Astrocyte (in vitro differentiated cells and primary cell): ENCODE data around the gene TBL1XR1. TPM values are rescaled to one million over a fixed set of nuclear protein-coding genes. Genes with fewer than 3 reads are reported as not detected.
A peak's percentile ranks its signal among the peaks of the same experiment; 100 is the strongest.

ENCODE experiments used
- DNase-seq: peaks from one replicate; pipeline ENCODE4 v3.0.0-alpha.2; 2010; ENCODE audit warnings: low read depth
- FAIRE-seq: peaks from 2 replicates; lab custom pipeline; 2011; peaks lifted over from hg19 to GRCh38; lab: Jason Lieb, UNC
- H2AFZ ChIP-seq: 2 replicates; pipeline ENCODE4 v1.6.0; 2012; ENCODE audit warnings: low read depth, low read length, inconsistent platforms
- H3K27ac ChIP-seq: 2 replicates; pipeline ENCODE4 v1.5.1; 2011; ENCODE audit warnings: low read depth, low read length, inconsistent platforms
- H3K27me3 ChIP-seq: 2 replicates; pipeline ENCODE4 v1.6.0; 2011; ENCODE audit warnings: low read length, inconsistent platforms; ENCODE audit not compliant: insufficient read depth
- H3K36me3 ChIP-seq: 2 replicates; pipeline ENCODE4 v1.5.1; 2011; ENCODE audit warnings: low read length, inconsistent platforms; ENCODE audit not compliant: insufficient read depth
- H3K4me1 ChIP-seq: 2 replicates; pipeline ENCODE4 v1.5.1; 2011; ENCODE audit warnings: low read length, inconsistent platforms; ENCODE audit not compliant: insufficient read depth
- H3K4me2 ChIP-seq: 2 replicates; pipeline ENCODE4 v1.6.0; 2012; ENCODE audit warnings: low read length, inconsistent platforms
- H3K4me3 ChIP-seq: 2 replicates; pipeline ENCODE4 v1.5.1; 2011; ENCODE audit warnings: low read depth, mild to moderate bottlenecking, low read length, inconsistent platforms; ENCODE audit not compliant: insufficient read depth
- H3K79me2 ChIP-seq: 2 replicates; pipeline ENCODE4 v1.6.0; 2012; ENCODE audit warnings: mild to moderate bottlenecking, low read length, inconsistent platforms; ENCODE audit not compliant: insufficient read depth
- H3K9ac ChIP-seq: 2 replicates; pipeline ENCODE4 v1.6.0; 2012; ENCODE audit warnings: mild to moderate bottlenecking, low read length, inconsistent platforms
- H3K9me3 ChIP-seq: 2 replicates; pipeline ENCODE4 v1.5.1; 2012; ENCODE audit warnings: low read depth, mild to moderate bottlenecking, low read length, inconsistent platforms; ENCODE audit not compliant: insufficient read depth
- H4K20me1 ChIP-seq: 2 replicates; pipeline ENCODE4 v1.6.0; 2012; ENCODE audit warnings: low read length, inconsistent platforms; ENCODE audit not compliant: insufficient read depth
- H3K27ac Mint-ChIP-seq: one replicate; pipeline ENCODE4 v1.8.0; 2021; ENCODE audit warnings: mild to moderate bottlenecking, mixed read lengths; ENCODE audit not compliant: unreplicated experiment
- H3K27me3 Mint-ChIP-seq: one replicate; pipeline ENCODE4 v1.8.0; 2021; ENCODE audit warnings: low read depth, mixed read lengths; ENCODE audit not compliant: unreplicated experiment
- H3K36me3 Mint-ChIP-seq: one replicate; pipeline ENCODE4 v1.8.0; 2021; ENCODE audit warnings: low read depth, mixed read lengths; ENCODE audit not compliant: unreplicated experiment
- H3K4me1 Mint-ChIP-seq: one replicate; pipeline ENCODE4 v1.8.0; 2021; ENCODE audit warnings: low read depth, mixed read lengths; ENCODE audit not compliant: unreplicated experiment
- H3K4me3 Mint-ChIP-seq: one replicate; pipeline ENCODE4 v1.8.0; 2021; ENCODE audit warnings: mild to moderate bottlenecking, moderate library complexity, mixed read lengths; ENCODE audit not compliant: unreplicated experiment
- H3K9me3 Mint-ChIP-seq: one replicate; pipeline ENCODE4 v1.8.0; 2021; ENCODE audit warnings: mild to moderate bottlenecking, mixed read lengths; ENCODE audit not compliant: unreplicated experiment
- EZH2 ChIP-seq: IDR thresholded peaks from 2 replicates; pipeline ENCODE4 v1.6.1; 2012; ENCODE audit warnings: mild to moderate bottlenecking, low read length, inconsistent platforms; ENCODE audit not compliant: insufficient read depth
- total RNA-seq: library from RNA; stranded (reverse); gene quantifications from 2 replicates; pipeline ENCODE4 v1.2.1, GENCODE V29; 2021
- TF ChIP-seq, protein P1 (sequence below): IDR thresholded peaks from 2 replicates; pipeline ENCODE4 v1.5.1; 2011; ENCODE audit warnings: low read depth, mild to moderate bottlenecking, inconsistent platforms, low read length, moderate library complexity; ENCODE audit not compliant: insufficient read depth

Gene TBL1XR1
- total RNA-seq, 1 donor from 2014 or later = 140 TPM

DNA sequence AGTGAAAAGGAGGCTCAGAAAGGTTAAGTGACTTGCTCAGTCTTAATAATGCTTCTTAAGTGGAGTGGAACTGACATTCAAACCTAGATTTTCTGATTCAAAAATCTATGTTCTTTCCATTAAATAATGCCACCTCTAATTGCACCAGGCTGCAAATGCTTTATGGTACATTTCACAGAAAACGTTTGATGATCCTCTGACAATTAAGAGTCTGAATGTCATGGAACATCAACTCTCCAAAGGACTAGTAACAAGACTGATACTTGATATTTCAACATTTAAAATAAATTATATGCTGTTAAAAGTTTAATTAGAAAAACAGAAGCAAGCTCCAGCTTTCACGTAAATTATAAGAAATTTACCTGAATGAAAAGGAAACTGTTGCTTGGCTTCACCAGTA, 151.5 kb downstream of the TBL1XR1 start:
- no peak overlapping the region for H3K4me3 ChIP-seq
- no peaks in the 10 kb centered on the region for H3K9me3 Mint-ChIP-seq
- H3K79me2 ChIP-seq = peaks cover 12% of the 10 kb centered on the region
- H3K36me3 Mint-ChIP-seq = peaks cover 13% of the 10 kb centered on the region
- no peaks in the 10 kb centered on the region for H4K20me1 ChIP-seq
- no peak overlapping the region for H3K4me3 Mint-ChIP-seq
- H3K27me3 ChIP-seq = no peaks in the 10 kb centered on the region
- H2AFZ ChIP-seq = no peak overlapping the region
- no peak for TF ChIP-seq EZH2
- TF ChIP-seq, protein P1, sequence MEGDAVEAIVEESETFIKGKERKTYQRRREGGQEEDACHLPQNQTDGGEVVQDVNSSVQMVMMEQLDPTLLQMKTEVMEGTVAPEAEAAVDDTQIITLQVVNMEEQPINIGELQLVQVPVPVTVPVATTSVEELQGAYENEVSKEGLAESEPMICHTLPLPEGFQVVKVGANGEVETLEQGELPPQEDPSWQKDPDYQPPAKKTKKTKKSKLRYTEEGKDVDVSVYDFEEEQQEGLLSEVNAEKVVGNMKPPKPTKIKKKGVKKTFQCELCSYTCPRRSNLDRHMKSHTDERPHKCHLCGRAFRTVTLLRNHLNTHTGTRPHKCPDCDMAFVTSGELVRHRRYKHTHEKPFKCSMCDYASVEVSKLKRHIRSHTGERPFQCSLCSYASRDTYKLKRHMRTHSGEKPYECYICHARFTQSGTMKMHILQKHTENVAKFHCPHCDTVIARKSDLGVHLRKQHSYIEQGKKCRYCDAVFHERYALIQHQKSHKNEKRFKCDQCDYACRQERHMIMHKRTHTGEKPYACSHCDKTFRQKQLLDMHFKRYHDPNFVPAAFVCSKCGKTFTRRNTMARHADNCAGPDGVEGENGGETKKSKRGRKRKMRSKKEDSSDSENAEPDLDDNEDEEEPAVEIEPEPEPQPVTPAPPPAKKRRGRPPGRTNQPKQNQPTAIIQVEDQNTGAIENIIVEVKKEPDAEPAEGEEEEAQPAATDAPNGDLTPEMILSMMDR = no peak
- no peak for FAIRE-seq
- H3K27me3 Mint-ChIP-seq = no peaks in the 10 kb centered on the region
- no peaks in the 10 kb centered on the region for H3K9me3 ChIP-seq
- peaks cover 54% of the 10 kb centered on the region for H3K36me3 ChIP-seq
- H3K9ac ChIP-seq = no peak overlapping the region
- no peak overlapping the region for H3K27ac Mint-ChIP-seq
- H3K27ac ChIP-seq = no peak overlapping the region
- peaks cover 1% of the 10 kb centered on the region for H3K4me1 Mint-ChIP-seq
- no peak overlapping the region for H3K4me2 ChIP-seq
- DNase-seq = no peak
- no peaks in the 10 kb centered on the region for H3K4me1 ChIP-seq

DNA sequence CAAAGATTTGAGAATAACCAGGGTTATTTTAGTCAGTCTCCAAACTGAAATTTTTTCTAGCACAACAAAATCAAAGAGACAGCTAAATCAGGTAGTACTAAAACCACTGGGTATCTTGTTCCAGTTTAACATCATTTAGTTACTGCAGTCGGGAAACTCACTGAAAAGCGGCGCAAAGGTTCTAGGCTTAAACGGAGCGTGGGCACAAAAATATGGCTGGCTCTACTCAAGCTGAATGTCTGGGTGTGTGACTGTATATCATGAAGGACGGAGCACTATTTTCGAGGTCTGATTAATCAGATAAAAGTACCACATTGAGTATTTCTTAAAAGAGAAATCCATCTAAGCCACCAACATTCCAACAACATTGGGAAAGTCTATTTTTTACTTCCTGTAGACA, 152.1 kb downstream of the TBL1XR1 start:
- TF ChIP-seq EZH2 = no peak
- TF ChIP-seq, protein P1 = no peak
- DNase-seq = no peak
- H3K27ac Mint-ChIP-seq = no peak overlapping the region
- Histone ChIP-seq H3K9ac (no peak overlapping the region), H4K20me1 (no peaks in the 10 kb centered on the region), H3K36me3 (peaks cover 50% of the 10 kb centered on the region), H3K27me3 (no peaks in the 10 kb centered on the region), H3K9me3 (no peaks in the 10 kb centered on the region), H3K4me1 (no peaks in the 10 kb centered on the region), H3K4me3 (no peak overlapping the region), H2AFZ (no peak overlapping the region), H3K27ac (no peak overlapping the region), H3K4me2 (no peak overlapping the region), H3K79me2 (peaks cover 12% of the 10 kb centered on the region)
- peaks cover 13% of the 10 kb centered on the region for H3K36me3 Mint-ChIP-seq
- FAIRE-seq = peak; percentile 17
- peaks cover 1% of the 10 kb centered on the region for H3K4me1 Mint-ChIP-seq
- H3K27me3 Mint-ChIP-seq = no peaks in the 10 kb centered on the region
- no peak overlapping the region for H3K4me3 Mint-ChIP-seq
- no peaks in the 10 kb centered on the region for H3K9me3 Mint-ChIP-seq

DNA sequence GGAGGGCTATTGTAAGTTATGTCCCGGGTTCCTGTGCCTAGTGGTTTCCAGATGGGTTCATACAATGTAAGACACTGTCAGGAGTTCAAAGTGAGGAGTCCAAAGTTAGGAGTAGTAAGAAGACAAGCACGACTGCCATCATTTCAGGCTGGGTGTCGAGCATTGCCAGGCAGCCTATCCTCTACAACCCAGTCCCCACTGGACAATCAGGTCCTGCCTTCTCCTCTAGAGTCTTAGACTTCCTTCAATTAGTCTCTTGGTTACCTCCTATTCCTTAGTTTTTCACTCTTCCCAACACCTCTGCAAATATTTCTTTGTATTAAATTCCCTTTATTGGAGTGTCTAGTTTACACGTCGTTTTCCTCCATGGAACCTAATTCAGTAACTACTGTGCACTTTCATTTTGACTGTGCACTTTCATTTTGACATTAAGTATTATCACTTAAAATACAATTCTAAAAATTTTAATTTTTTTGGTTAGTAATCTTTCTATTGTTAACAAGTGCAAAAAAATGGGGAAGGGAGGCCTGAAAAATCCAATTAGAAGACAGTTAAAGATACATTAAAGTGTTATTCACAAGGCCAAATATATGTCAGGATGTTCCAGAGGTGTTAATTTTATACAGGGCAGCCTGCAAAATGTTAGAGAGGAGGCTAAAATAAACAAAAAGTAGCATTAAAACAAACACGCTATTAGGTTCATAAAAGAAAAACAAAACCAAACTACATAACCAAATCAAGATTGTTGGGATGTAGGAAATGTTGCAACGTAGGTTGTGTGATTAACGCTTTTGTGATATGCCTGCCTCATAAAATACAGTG, 155.3 kb downstream of the TBL1XR1 start:
- H2AFZ ChIP-seq = no peak overlapping the region
- no peak for FAIRE-seq
- no peak overlapping the region for H3K9ac ChIP-seq
- H3K9me3 ChIP-seq = no peaks in the 10 kb centered on the region
- Mint-ChIP-seq H3K4me1 (peaks cover 13% of the 10 kb centered on the region), H3K9me3 (no peaks in the 10 kb centered on the region), H3K27ac (no peak overlapping the region), H3K36me3 (peaks cover 14% of the 10 kb centered on the region), H3K27me3 (no peaks in the 10 kb centered on the region), H3K4me3 (no peak overlapping the region)
- no peak overlapping the region for H3K4me2 ChIP-seq
- no peak overlapping the region for H3K27ac ChIP-seq
- DNase-seq = no peak
- H3K27me3 ChIP-seq = no peaks in the 10 kb centered on the region
- H3K4me3 ChIP-seq = no peak overlapping the region
- H3K4me1 ChIP-seq = peaks cover 5% of the 10 kb centered on the region
- H3K79me2 ChIP-seq = peaks cover 3% of the 10 kb centered on the region
- H4K20me1 ChIP-seq = no peaks in the 10 kb centered on the region
- TF ChIP-seq EZH2 = no peak
- TF ChIP-seq, protein P1 = no peak
- H3K36me3 ChIP-seq = peaks cover 36% of the 10 kb centered on the region
